Coronary artery (tissue), 2 donors: ENCODE measurements around the gene MAML1.
A peak's percentile ranks its signal among the peaks of the same experiment; 100 is the strongest.

Experiments used
- DNase-seq: peaks from one replicate; pipeline ENCODE4 v3.0.0-alpha.2; 2017; ENCODE audit warnings: low spot score
- H3K27ac ChIP-seq, 2 donors: fragments of 200-600 bp; sonication (generic); one replicate each; pipeline ENCODE4 v1.5.1; 2016 to 2019
- H3K4me3 ChIP-seq: fragments of 200-600 bp; sonication (generic); 2 replicates; pipeline ENCODE4 v1.5.1; 2016; ENCODE audit warnings: mild to moderate bottlenecking, moderate library complexity
- CTCF ChIP-seq: fragments of 200-600 bp; sonication (generic); IDR thresholded peaks from one replicate; pipeline ENCODE4 v1.5.1; 2019; ENCODE audit warnings: antibody characterized with exemption

Gene MAML1

GRCh38 chr5:179821298-179822058, 88.9 kb downstream of the MAML1 start:
- peak; percentile 98 for DNase-seq
- Histone ChIP-seq H3K27ac (peak overlapping the region; percentile 100), H3K4me3 (peak overlapping the region; percentile 96)
- no peak for TF ChIP-seq CTCF

- no peak for TF ChIP-seq CTCF
- H3K4me3 ChIP-seq, result peak overlapping the region; percentile 96
- no peak for DNase-seq
- peak overlapping the region; percentile 100 for H3K27ac ChIP-seq
Measured at GRCh38 chr5:179822059-179822432, 89.4 kb downstream of the MAML1 start.

GRCh38 chr5:179822444-179822990, 89.9 kb downstream of the MAML1 start:
- DNase-seq, result no peak
- Histone ChIP-seq H3K4me3 (peak overlapping the region; percentile 96), H3K27ac (peak overlapping the region; percentile 100)
- no peak for TF ChIP-seq CTCF

- DNase-seq, result no peak
- no peak for TF ChIP-seq CTCF
- Histone ChIP-seq H3K27ac (peak overlapping the region in 1 of 2 donors; percentile 7), H3K4me3 (peak overlapping the region; percentile 49)
Measured at GRCh38 chr5:179823937-179824744, 91.5 kb downstream of the MAML1 start.

- no peak for DNase-seq
- Histone ChIP-seq H3K27ac (no peak overlapping the region), H3K4me3 (peak overlapping the region; percentile 16)
- no peak for TF ChIP-seq CTCF
Measured at GRCh38 chr5:179824745-179825112, 92.1 kb downstream of the MAML1 start.

- no peak for TF ChIP-seq CTCF
- Histone ChIP-seq H3K27ac (no peak overlapping the region), H3K4me3 (no peak overlapping the region)
- DNase-seq, result no peak
Measured at GRCh38 chr5:179825655-179826182, 93.1 kb downstream of the MAML1 start.
